Right forelimb (tissue), 1 donor: ENCODE data around the gene PCLAF.
"Not testable (repeated sequence)": the region's sequence is repeated elsewhere in the genome, so short reads cannot be mapped to it uniquely, and the experiment has no call there.

Experiments
- DNase-seq: peaks from one replicate; pipeline ENCODE4 v3.0.0-alpha.2; 2018

The PCLAF gene, protein sequence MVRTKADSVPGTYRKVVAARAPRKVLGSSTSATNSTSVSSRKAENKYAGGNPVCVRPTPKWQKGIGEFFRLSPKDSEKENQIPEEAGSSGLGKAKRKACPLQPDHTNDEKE

GRCh38 chr15:64381000-64381751 lies at the start of gene PCLAF:
Gene PCLAF, minus strand, starts transcription at chr15:64381441. Its CDS starts 70 bp downstream, at chr15:64381371.
- DNase-seq = peak; percentile 94

GRCh38 chr15:64430000-64430735 lies 48.9 kb upstream of the PCLAF start:
- peak; percentile 44 for DNase-seq

GRCh38 chr15:64429448-64429847 lies 48.2 kb upstream of the PCLAF start:
- no peak for DNase-seq

- no peak for DNase-seq
Observed at GRCh38 chr15:64426845-64427465, 45.7 kb upstream of the PCLAF start.

- no peak for DNase-seq
Observed at GRCh38 chr15:64425221-64425620, 44.0 kb upstream of the PCLAF start.

DNA sequence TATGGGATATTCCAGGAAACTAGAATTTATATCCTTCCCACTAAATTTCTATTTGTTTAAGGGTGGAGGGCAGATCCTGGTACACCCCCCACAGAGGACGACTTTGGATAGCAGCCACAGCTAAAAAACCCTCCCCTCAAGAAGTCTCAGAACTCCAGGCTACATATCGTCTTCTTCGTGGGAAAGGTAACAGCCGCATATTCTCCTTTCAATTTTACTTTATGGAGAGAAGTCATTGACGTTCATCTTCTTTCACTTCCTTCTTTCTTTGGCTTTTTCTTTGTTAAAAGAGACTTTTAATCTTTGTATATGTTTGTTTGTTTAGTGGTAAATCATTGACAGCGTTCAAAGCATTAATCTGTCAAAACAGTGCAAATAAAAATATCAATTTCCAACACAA lies 42.7 kb upstream of the PCLAF start:
- DNase-seq = no peak

- no peak for DNase-seq
Observed at GRCh38 chr15:64422697-64423096, 41.5 kb upstream of the PCLAF start.

GRCh38 chr15:64412216-64412615 lies 31.0 kb upstream of the PCLAF start:
- DNase-seq = no peak

- DNase-seq = no peak
Observed at GRCh38 chr15:64400583-64400982, 19.3 kb upstream of the PCLAF start.

GRCh38 chr15:64398575-64398974 lies 17.3 kb upstream of the PCLAF start:
- no peak for DNase-seq

DNA sequence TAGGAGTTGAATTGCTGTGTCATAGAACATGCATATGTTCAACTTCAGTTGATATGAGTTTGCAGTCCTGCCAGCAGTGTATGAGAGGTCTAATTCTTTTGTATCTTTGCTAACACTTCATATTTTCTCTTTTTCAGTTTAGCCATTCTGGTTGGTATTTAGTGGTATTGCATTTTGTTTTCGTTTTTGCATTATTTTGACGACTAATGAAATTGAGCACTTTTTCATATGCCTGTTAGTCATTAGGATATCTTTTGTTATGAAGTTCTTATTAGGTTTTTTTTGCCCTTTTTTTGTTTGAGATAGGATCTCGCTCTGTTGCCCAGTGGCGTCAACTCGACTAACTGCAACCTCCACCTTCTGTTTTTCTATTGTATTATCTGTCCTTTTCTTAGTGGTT lies 15.5 kb upstream of the PCLAF start:
- DNase-seq = no peak

DNA sequence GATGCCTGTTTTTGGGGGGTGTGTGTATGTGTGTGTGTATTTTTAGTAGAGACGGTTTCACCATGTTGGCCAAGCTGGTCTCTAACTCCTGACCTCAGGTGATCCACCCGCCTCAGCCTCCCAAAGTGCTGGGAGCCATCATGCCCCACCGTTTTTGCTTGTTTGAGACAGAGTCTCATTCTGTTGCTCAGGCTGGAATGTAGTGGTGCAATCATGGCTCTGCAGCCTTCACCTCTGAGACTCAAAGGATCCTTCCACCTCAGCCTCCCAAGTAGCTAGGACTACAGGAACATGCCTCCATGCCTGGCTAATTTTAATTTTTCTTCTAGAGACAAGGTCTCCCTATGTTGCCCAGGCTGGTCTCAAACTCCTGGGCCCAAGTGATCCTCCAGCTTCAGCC lies 11.2 kb upstream of the PCLAF start:
- not testable (repeated sequence) for DNase-seq

DNA sequence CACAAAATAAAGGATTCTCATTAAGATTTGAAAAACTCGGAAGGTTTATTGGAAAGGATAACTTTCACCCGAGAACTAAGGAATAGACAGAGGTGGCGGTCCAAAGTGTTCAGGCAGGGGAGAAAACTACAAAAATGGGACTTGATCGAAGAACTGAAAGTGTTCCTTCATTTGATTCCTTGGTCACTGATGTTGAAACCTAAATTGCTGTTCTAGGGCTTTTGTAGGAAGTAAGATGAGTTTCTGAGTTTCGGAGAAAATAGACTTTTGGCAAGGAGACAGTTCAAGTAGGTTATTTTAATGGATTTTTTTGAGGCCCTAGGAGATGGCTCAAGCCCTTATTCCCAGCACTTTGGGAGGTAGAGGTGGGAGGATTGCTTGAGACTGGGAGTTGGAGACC lies 7.8 kb upstream of the PCLAF start:
- DNase-seq = no peak

- DNase-seq = peak; percentile 97
Observed at GRCh38 chr15:64387562-64388168, 6.4 kb upstream of the PCLAF start, which contains the start of gene TRIP4. Gene TRIP4, plus strand, starts transcription at chr15:64387836. Its CDS starts 28 bp downstream, at chr15:64387864.

- no peak for DNase-seq
Observed at GRCh38 chr15:64386291-64386690, 5.0 kb upstream of the PCLAF start.

GRCh38 chr15:64383760-64384159 lies 2.5 kb upstream of the PCLAF start:
- no peak for DNase-seq

GRCh38 chr15:64380130-64380870 lies 941 bp downstream of the PCLAF start:
- not testable (repeated sequence) for DNase-seq

DNA sequence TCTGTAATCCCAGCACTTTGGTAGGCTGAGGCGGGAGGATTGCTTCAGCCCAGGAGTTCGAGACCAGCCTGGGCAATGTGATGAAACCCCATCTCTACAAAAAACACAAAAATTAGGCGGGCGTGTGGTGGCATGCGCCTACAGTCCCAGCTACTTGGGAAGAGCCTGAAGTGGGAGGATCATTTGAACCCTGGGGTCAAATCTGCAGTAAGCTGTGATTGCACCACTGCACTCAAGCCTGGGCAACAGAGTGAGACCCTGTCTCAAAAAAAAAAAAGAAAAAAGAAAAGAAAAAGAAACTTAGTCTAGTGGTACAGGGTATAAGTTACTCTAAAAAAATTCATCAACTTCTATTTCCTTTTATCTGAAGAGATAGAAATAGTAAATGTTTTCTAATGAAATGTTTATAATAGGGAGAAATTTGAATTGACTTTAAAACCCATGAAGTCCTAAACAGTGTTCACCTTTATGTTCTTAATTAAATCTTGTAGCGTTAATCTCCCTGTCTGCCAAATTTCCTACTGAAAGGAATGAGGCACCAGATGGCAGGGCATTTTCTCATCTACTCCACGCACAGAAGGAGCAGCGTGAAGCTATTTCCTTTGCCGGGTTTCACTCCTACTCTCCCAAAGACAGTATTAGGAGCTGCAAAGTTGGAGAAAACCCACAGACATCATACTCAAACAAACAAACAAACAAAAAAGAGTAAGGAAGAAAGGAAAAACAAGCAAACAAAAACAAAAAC lies 1.9 kb downstream of the PCLAF start:
- no peak for DNase-seq

- no peak for DNase-seq
Observed at GRCh38 chr15:64373360-64373759, 7.9 kb downstream of the PCLAF start.

- DNase-seq = not testable (repeated sequence)
Observed at GRCh38 chr15:64371383-64371782, 9.9 kb downstream of the PCLAF start.

DNA sequence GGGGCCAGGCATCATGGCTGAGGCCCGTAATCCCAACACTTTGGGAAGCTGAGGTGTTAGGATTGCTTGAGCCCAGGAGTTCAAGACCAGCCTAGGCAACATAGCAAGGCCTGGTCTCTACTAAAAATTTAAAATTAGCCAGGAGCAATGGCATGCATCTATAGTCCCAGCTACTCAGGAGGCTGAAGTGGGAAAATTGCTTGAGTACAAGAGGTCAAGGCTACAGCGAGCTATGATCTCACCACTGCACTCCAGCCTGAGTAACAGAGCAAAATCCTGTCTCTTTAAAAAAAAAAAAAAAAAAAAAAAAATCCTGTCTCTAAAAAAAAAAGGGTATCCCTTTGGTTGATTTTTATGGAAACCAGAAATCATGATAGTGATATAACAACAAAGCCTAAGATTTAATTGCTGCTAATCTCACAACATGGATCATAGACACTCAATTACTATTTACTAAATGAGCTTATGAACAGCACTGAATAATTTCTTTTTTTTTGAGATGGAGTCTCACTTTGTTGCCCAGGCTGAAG lies 12.1 kb downstream of the PCLAF start:
- no peak for DNase-seq
